ENCODE results near the gene OBSL1. TPM values are rescaled to one million over a fixed set of nuclear protein-coding genes. Genes with fewer than 3 reads are reported as not detected.

Gene OBSL1
- total RNA-seq, 2 donors from 2014 or later, result 150 to 157 TPM

GRCh38 chr2:219502618-219503017, 68.7 kb downstream of the OBSL1 start:
- Histone ChIP-seq H3K36me3 (peaks cover 33% of the 10 kb centered on the region), H3K4me3 (no peak overlapping the region), H3K4me1 (peaks cover 0 to 25% of the 10 kb centered on the region in 2 donors), H3K27ac (no peak overlapping the region), H3K27me3 (no peaks in the 10 kb centered on the region), H3K9me3 (no peaks in the 10 kb centered on the region)
- TF ChIP-seq CTCF (IDR thresholded peaks at IDR 0.05), result no peak
- DNase-seq (ENCODE audit: low spot score), result no peak

DNA sequence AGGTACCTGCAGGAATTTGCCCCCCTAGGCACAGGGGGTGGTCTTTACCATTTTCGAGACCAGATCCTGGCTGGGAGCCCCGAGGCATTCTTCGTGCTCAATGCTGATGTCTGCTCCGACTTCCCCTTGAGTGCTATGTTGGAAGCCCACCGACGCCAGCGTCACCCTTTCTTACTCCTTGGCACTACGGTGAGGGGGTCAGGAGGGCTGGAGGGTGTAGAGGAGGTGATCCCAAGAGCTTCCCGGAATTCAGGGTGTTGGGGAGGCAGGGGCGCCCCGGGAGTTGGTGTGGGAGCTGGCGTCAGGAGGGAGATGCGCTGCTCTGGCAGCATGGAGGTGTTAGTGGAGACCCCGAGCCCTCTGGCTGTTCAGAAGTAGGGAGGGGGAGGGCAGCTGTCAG, 69.5 kb downstream of the OBSL1 start:
- Histone ChIP-seq H3K27ac (no peak overlapping the region), H3K27me3 (no peaks in the 10 kb centered on the region), H3K36me3 (peaks cover 33% of the 10 kb centered on the region), H3K9me3 (no peaks in the 10 kb centered on the region), H3K4me1 (peaks cover 0 to 26% of the 10 kb centered on the region in 2 donors), H3K4me3 (no peak overlapping the region)
- no peak for TF ChIP-seq CTCF (IDR thresholded peaks at IDR 0.05)
- no peak for DNase-seq (ENCODE audit: low spot score)

Small RNA genes within 50 kb of the gene (microRNA-seq; reads per million reads assigned to microRNA genes)
- gene MIR3132 (ENCODE audit: borderline number of aligned reads in 2 of 2, borderline replicate concordance in 1 of 2), result 1.4 reads per million in 2 donors

Other genes starting within 250 kb of the OBSL1 start
- not detected for gene RESP18, start 238.8 kb downstream of the OBSL1 start, total RNA-seq
- gene DNPEP, start 183.6 kb downstream of the OBSL1 start, total RNA-seq, result 10 to 100 TPM; 48.1 to 51.2 TPM
- over 10,000 TPM; 12,280 to 13,654 TPM for gene DES, start 153.2 kb downstream of the OBSL1 start, total RNA-seq
- 10 to 100 TPM; 82.2 to 90.8 TPM for gene SPEG, start 136.7 kb downstream of the OBSL1 start, total RNA-seq
- gene GMPPA, start 72.6 kb downstream of the OBSL1 start, total RNA-seq, result 10 to 100 TPM; 21.6 to 23.3 TPM
- gene ASIC4, start 57.1 kb downstream of the OBSL1 start, total RNA-seq, result not detected
- 100 to 1,000 TPM; 206 to 228 TPM for gene CHPF, start 27.7 kb downstream of the OBSL1 start, total RNA-seq
- gene TMEM198, start 27.5 kb downstream of the OBSL1 start, total RNA-seq, result 1 to 10 TPM; 1.8 to 4.3 TPM
- 10 to 100 TPM in 1 of 2 donors, 1 to 10 TPM in 1; 1.0 to 28.3 TPM for gene INHA, start 771 bp upstream of the OBSL1 start, total RNA-seq
- gene STK11IP, start 26.3 kb upstream of the OBSL1 start, total RNA-seq, result 1 to 10 TPM; 5.5 to 6.6 TPM
- gene SLC4A3, start 56.1 kb upstream of the OBSL1 start, total RNA-seq, result 100 to 1,000 TPM; 270 to 502 TPM